Endothelial cell of umbilical vein (primary cell): Measurements from ENCODE around the gene NTSR1.

Source experiments
- POLR2A ChIP-seq: IDR thresholded peaks from 2 replicates; pipeline ENCODE4 v1.6.1; 2012; ENCODE audit warnings: low read depth, mild to moderate bottlenecking, control low read depth, low read length
- TF ChIP-seq, protein P1 (sequence below), 2 donors: IDR thresholded peaks; 1 replicate in 1 of 2; 2 replicates in 1 of 2; pipeline ENCODE4 v1.5.1; 2011; ENCODE audit warnings: low read length in 2 of 2, mild to moderate bottlenecking in 2 of 2, moderate library complexity in 2 of 2, control low read depth in 1 of 2, inconsistent platforms in 1 of 2, low read depth in 1 of 2; ENCODE audit not compliant: insufficient read depth in 1 of 2; ENCODE audit errors: extremely low read depth in 1 of 2

DNA sequence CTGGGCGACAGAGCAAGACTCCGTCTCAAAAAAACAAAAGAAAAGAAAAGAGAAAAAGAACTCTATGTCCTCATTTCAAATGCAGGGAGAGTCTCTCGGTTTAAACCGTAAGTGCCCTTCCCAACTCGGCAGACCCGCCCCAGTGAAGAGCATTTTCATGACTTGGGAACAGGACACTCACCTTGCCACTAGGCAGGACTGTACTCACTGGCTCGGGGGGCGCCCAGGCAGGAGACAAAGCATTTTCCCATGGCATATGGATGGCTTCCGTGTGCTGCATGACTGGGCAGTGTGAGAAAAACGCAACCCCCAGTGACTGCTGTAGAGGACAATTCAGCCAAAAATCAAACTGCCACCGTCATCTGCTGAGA lies 64.0 kb downstream of the NTSR1 start:
- TF ChIP-seq, protein P1, sequence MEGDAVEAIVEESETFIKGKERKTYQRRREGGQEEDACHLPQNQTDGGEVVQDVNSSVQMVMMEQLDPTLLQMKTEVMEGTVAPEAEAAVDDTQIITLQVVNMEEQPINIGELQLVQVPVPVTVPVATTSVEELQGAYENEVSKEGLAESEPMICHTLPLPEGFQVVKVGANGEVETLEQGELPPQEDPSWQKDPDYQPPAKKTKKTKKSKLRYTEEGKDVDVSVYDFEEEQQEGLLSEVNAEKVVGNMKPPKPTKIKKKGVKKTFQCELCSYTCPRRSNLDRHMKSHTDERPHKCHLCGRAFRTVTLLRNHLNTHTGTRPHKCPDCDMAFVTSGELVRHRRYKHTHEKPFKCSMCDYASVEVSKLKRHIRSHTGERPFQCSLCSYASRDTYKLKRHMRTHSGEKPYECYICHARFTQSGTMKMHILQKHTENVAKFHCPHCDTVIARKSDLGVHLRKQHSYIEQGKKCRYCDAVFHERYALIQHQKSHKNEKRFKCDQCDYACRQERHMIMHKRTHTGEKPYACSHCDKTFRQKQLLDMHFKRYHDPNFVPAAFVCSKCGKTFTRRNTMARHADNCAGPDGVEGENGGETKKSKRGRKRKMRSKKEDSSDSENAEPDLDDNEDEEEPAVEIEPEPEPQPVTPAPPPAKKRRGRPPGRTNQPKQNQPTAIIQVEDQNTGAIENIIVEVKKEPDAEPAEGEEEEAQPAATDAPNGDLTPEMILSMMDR (IDR thresholded peaks at IDR 0.05; ENCODE audit: extremely low read depth in 1 of 2, insufficient read depth in 1 of 2, low read depth in 1 of 2, low read length in 2 of 2), result no peak
- no peak for TF ChIP-seq POLR2A
